Astrocyte (in vitro differentiated cells and primary cell): ENCODE results near the gene FAM53B.

ENCODE experiments used
- EZH2 ChIP-seq: IDR thresholded peaks from 2 replicates; pipeline ENCODE4 v1.6.1; 2012; ENCODE audit warnings: mild to moderate bottlenecking, low read length, inconsistent platforms; ENCODE audit not compliant: insufficient read depth
- TF ChIP-seq, protein P1 (sequence below): IDR thresholded peaks from 2 replicates; pipeline ENCODE4 v1.5.1; 2011; ENCODE audit warnings: low read depth, mild to moderate bottlenecking, inconsistent platforms, low read length, moderate library complexity; ENCODE audit not compliant: insufficient read depth

DNA sequence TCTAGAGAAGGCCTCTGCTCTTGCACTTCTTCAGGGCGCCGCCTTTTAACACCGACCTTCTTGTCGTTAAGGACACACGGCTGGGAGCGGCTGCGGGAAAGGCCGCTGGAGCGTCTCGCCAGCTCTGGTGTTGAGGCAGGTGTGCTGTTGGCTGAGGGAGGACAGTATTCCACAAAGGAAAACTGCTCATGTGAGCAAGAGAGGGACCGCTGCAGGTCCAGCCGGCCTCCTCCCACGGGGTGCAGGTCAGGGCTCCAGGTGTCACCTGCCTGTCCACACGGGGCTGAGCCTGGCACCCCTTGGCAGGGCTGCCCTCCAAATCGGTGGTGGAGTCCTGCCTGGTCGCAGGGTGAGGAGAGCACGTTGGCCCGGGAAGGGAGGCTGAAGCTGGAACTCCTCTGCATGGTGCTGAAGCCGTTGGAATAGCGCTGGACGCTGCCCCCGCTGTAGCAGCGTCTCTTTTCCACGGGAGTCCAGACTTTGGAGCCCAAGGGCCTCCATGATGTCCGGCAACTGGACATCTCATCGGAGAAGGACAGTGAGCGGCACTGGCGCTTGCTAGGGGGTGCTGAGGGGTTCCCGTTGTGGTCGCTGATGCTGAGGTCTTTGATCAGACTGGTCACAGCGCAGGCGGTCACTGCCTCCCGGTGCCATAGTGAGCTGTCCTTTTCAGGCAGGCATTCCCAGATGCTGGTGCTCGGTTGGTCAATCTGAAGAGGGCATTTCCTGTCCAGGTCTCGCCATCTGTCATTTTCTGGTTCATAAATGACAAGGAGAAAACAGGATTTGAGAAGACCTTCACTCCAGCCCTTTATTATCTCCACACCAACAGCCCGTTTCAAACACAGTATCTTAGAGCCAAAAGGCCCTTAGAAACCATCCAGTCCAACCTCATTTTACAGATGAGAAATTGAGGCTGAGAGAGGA, 62.3 kb downstream of the FAM53B start:
- TF ChIP-seq, protein P1, sequence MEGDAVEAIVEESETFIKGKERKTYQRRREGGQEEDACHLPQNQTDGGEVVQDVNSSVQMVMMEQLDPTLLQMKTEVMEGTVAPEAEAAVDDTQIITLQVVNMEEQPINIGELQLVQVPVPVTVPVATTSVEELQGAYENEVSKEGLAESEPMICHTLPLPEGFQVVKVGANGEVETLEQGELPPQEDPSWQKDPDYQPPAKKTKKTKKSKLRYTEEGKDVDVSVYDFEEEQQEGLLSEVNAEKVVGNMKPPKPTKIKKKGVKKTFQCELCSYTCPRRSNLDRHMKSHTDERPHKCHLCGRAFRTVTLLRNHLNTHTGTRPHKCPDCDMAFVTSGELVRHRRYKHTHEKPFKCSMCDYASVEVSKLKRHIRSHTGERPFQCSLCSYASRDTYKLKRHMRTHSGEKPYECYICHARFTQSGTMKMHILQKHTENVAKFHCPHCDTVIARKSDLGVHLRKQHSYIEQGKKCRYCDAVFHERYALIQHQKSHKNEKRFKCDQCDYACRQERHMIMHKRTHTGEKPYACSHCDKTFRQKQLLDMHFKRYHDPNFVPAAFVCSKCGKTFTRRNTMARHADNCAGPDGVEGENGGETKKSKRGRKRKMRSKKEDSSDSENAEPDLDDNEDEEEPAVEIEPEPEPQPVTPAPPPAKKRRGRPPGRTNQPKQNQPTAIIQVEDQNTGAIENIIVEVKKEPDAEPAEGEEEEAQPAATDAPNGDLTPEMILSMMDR: no peak
- TF ChIP-seq EZH2: no peak
